Measurements from ENCODE around the gene BBOX1.
"Not testable (repeated sequence)": the region's sequence is repeated elsewhere in the genome, so short reads cannot be mapped to it uniquely, and the experiment has no call there.

BBOX1 gene

DNA sequence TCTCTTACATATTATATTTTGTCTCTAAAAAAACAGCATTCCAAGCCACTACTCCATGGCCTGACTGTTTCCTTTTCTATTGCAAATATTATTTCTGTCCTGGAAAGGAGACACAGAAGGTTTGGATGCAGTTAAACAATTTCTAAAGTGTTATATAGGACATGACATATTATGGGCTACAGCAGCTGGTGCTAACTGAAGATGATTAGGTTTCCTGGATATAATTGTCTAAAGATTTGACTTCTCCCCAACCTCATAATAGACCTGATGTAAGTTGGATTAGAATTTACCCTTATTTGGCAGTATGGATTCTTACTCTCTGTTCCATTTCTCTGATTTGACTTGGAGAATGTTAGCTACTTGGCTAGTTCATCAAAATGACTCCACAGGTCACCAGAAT is 90.2 kb downstream of the BBOX1 start:
- no peak for DNase-seq

GRCh38 chr11:27135924-27136329 is 95.3 kb downstream of the BBOX1 start:
- not testable (repeated sequence) for DNase-seq

GRCh38 chr11:27138716-27139115 is 98.1 kb downstream of the BBOX1 start:
- no peak for DNase-seq

GRCh38 chr11:27139742-27140367 is 99.2 kb downstream of the BBOX1 start:
- DNase-seq: no peak

GRCh38 chr11:27141576-27141975 is 101.0 kb downstream of the BBOX1 start:
- DNase-seq: no peak

GRCh38 chr11:27147916-27148315 is 107.3 kb downstream of the BBOX1 start:
- no peak for DNase-seq

GRCh38 chr11:27148506-27148905 is 107.9 kb downstream of the BBOX1 start:
- no peak for DNase-seq

DNA sequence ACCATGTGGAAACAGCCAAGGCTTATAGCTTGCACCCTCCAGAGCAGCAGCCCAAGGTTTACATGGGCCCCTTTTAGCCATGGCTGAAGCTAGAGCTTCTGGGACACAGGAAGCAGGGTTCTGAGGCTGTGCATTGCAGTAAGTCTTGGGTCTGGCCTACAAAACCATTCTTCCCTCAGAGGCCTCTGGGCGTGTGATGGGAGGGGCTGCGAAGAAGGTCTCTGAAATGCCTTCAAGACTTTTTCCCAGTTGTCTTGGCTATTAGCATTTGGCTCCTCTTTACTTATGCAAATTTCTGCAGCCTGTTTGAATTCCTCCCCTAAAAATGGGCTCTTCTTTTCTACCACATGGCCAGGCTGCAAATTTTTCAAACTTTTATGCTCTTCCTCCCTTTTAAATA is 109.5 kb downstream of the BBOX1 start:
- no peak for DNase-seq

- DNase-seq: no peak
Measured at GRCh38 chr11:27153136-27153535, 112.5 kb downstream of the BBOX1 start.

DNA sequence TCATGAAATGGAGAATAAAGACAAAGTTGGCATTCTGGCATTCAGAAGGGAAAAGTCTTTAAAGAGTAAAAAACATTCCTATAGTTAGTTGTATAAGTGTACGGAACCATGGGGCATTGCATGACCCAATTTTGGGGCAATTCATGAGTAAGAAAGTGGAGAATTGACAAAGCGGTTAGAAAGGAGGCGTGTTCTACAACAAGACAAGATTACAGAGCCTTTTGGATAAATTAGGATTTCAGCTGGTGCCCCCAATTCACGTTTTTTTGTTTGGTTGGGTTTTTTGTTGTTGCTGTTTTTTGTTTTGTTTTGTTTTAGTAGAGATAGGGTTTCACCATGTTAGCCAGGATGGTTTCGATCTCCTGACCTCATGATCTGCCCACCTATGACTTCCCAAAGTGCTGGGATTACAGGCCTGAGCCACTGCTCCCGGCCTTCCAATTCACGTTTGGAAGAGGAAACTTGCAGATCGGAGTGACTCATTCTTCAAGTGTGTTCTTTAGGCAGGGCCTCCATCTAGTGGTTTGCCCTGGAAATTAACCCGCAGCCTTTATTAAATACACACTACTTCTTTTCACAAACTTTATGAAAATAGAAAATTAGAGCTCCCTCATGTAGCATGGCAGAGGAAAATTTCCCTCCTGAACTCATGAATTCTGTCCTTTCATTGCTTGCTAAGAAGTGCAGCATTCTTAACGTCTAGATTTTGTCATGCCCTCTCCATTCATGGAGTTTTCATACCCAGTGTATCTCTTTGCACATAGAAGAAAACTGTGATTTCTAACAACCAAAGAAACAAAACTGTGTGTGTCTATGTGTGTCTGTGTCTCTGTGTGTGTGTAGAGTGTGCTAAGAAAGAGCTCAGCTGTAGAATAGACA is 118.1 kb downstream of the BBOX1 start:
- peak; percentile 30 for DNase-seq

GRCh38 chr11:27159335-27159679 is 118.7 kb downstream of the BBOX1 start:
- no peak for DNase-seq

DNA sequence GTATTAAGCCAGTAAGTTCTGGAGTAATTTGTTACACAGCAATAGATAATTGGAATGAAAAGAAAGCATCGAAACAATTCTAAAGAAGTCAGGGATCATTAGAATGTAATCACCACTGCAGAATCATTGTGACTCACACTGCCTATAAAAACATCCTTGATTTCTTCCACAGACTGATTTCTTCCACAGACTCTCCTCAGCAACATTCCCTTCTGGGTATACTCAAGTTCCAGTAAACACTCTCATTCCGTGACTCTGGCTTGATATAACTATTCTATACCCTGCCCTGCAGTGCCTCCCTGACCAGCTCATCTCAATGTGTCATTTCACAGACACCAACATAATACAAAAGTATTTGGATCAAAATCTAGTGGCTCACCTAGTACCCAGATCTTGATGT is 120.5 kb downstream of the BBOX1 start:
- DNase-seq: no peak

- no peak for DNase-seq
Measured at GRCh38 chr11:27162237-27162636, 121.6 kb downstream of the BBOX1 start.

DNA sequence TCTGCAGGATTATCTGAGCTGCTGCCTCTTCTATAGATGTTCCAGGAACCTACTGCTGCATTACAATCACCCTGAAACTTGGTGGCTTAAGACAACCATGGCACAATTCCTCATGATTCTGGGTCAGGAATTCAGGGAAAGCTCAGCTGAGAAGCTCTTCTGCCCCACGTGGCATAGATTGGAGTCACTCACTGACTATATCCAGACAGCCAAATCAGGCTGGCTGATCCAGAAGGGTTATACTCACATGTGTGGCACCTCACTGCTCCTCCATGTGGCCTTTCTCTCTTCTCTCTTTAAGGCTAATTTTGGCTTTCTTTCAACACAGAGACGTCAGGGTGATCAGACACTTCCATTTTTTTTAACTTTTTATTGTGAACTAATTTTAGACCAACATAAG is 125.5 kb downstream of the BBOX1 start:
- DNase-seq: no peak

DNA sequence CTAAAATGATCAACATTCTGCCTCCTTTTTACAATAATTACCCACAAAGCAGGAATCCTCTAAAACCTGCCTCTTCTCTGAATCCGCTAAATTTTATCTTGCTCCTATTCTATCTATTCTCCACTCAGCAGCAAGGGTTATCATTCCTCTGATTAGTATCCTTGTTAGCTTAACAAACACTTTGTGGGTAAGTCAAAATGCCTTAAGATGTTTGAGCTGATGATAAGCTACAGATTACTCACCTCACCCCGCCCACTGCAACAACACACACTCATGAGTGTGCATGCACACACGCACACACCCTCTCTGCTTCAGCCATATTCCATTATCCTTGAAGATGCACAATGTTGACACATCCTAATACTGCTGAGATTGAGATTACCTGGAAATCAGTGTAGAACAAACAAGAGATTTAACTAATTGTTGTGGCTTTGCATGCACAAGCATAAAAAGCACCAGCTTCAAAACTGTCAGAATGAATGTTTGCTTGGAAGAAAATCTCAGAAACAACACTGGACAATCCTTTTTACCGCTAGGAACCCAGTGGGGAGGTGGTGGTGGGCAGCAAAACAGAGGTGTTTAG is 130.9 kb downstream of the BBOX1 start:
- DNase-seq: no peak

DNA sequence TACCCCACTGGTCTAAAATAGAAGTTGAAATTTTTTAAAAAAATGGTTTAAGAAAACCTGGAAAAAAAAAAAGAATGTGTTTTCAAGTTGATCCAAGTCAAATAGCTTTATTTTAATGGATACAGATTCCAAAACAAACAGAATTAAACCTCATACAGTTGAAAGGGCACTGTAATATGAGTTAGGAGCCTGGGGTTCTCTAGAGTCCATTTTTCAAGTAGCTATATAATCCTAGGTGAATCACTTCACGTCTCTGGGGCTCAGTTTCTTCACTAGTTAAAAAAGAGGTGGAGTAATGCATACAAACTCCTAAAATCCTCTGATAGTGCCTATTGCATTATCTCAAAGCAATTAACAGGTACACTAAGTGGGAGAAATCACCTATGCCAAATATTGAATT is 132.9 kb downstream of the BBOX1 start:
- no peak for DNase-seq

DNA sequence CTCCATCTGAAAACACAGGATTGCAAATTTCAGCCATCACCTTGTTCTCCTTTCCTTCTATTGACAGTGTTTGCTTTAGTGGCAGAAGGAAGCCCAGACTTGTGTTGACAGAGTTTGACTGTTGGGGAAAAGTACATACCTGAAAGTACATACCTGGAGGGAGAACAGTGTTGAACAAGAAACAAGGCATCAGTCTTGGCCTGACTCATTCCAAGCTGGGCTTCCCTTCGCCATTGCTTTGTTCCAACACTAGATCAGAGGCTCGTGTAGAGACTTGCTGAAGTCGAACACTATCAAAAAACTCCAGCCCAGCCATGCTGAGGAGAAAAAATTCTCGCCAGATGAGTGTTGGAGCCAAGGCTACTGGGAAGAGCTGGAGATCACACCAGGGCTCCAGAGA is 133.4 kb downstream of the BBOX1 start:
- DNase-seq: peak; percentile 24

DNA sequence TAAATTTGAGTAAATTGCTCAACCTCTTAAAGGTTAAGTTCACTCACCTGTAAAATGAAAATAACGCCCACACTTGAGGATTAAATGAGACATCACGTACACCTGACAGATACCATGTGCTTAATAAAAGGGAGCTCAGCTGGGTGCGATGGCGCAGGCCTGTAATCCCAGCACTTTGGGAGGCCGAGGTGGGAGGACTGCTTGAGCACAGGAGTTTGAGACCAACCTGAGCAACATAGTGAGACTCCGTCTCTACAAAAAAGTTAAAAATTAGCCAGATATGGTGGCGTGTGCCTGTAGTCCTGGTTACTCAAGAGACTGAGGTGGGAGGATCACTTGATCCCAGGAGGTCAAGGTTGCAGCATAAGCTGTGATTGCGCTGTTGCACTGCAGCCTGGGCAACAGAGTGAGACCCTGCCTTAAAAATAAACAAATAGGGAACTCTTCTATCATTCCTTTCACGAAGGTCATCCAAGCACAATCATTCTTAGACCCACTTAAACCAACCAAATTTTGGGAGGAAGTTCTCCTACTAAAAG is 134.1 kb downstream of the BBOX1 start:
- no peak for DNase-seq

DNA sequence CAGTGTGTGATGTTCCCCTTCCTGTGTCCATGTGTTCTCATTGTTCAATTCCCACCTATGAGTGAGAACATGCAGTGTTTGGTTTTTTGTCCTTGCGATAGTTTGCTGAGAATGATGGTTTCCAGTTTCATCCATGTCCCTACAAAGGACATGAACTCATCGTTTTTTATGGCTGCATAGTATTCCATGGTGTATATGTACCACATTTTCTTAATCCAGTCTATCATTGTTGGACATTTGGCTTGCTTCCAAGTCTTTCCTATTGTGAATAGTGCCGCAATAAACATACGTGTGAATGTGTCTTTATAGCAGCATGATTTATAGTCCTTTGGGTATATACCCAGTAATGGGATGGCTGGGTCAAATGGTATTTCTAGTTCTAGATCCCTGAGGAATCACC is 134.9 kb downstream of the BBOX1 start:
- DNase-seq: not testable (repeated sequence)
